Hepatocyte (in vitro differentiated cells): ENCODE results near the gene APOB. TPM values are rescaled to one million over a fixed set of nuclear protein-coding genes. Genes with fewer than 3 reads are reported as not detected.

Source experiments
- DNase-seq: peaks from one replicate; pipeline ENCODE4 v3.0.0-alpha.2; 2016; ENCODE audit warnings: low spot score
- H2AFZ ChIP-seq: fragments of 200-600 bp; sonication (generic); 2 replicates; pipeline ENCODE4 v1.6.0; 2016; ENCODE audit warnings: antibody characterized with exemption, mild to moderate bottlenecking
- H3K27ac ChIP-seq: fragments of 200-600 bp; sonication (generic); 2 replicates; pipeline ENCODE4 v1.5.1; 2016; ENCODE audit warnings: mild to moderate bottlenecking
- H3K27me3 ChIP-seq: fragments of 200-600 bp; sonication (generic); 2 replicates; pipeline ENCODE4 v1.6.1; 2016
- H3K36me3 ChIP-seq: fragments of 200-600 bp; sonication (generic); replicated peaks from 2 replicates; pipeline ENCODE4 v1.5.1; 2016; ENCODE audit warnings: low read depth; ENCODE audit not compliant: insufficient read depth
- H3K4me1 ChIP-seq: fragments of 200-600 bp; sonication (generic); 2 replicates; pipeline ENCODE4 v1.5.1; 2016; ENCODE audit warnings: mild to moderate bottlenecking, moderate library complexity; ENCODE audit not compliant: insufficient read depth
- H3K4me2 ChIP-seq: fragments of 200-600 bp; sonication (generic); 2 replicates; pipeline ENCODE4 v1.6.0; 2016
- H3K4me3 ChIP-seq: fragments of 200-600 bp; sonication (generic); 2 replicates; pipeline ENCODE4 v1.5.1; 2016; ENCODE audit warnings: mild to moderate bottlenecking
- H3K79me2 ChIP-seq: fragments of 200-600 bp; sonication (generic); 2 replicates; pipeline ENCODE4 v1.6.0; 2017; ENCODE audit warnings: mild to moderate bottlenecking
- H3K9me2 ChIP-seq: fragments of 200-600 bp; sonication (generic); replicated peaks from 2 replicates; pipeline ENCODE4 v1.6.0; 2017; ENCODE audit warnings: mild to moderate bottlenecking; ENCODE audit not compliant: insufficient read depth
- H3K9me3 ChIP-seq: fragments of 200-600 bp; sonication (generic); 2 replicates; pipeline ENCODE4 v1.5.1; 2016; ENCODE audit warnings: low read depth, mild to moderate bottlenecking
- H4K20me1 ChIP-seq: fragments of 200-600 bp; sonication (generic); 2 replicates; pipeline ENCODE4 v1.6.0; 2016; ENCODE audit warnings: mild to moderate bottlenecking; ENCODE audit not compliant: insufficient read depth, poor library complexity, severe bottlenecking
- CTCF ChIP-seq: fragments of 200-600 bp; sonication (generic); IDR thresholded peaks from 2 replicates; pipeline ENCODE4 v1.5.1; 2016; ENCODE audit warnings: antibody characterized with exemption, mild to moderate bottlenecking; ENCODE audit not compliant: poor library complexity
- EZH2 ChIP-seq: fragments of 200-600 bp; sonication (generic); IDR thresholded peaks from 2 replicates; pipeline ENCODE4 v1.6.1; 2016; ENCODE audit warnings: antibody characterized with exemption, mild to moderate bottlenecking, borderline replicate concordance
- EZH2phosphoT487 ChIP-seq: fragments of 200-600 bp; sonication (generic); IDR thresholded peaks from one replicate; pipeline ENCODE4 v1.6.1; 2018; ENCODE audit warnings: antibody characterized with exemption, mild to moderate bottlenecking, low read depth, moderate library complexity; ENCODE audit not compliant: unreplicated experiment, severe bottlenecking
- whole genome bisulfite sequencing: methylation state at CpG from one replicate; pipeline ENCODE4 v1.1.6; 2016; ENCODE audit warnings: low lambda C conversion rate; ENCODE audit errors: missing lambda C conversion rate; 5-methylcytosine and 5-hydroxymethylcytosine counted together
- polyA plus RNA-seq: library from polyadenylated mRNA; unstranded; fragments of >200 nt; fragmentation: Nextera tagmentation; extraction: Ambion mirVana; gene quantifications from 2 replicates; pipeline ENCODE4 v1.2.1, GENCODE V29; 2016
- total RNA-seq: library from RNA; depleted of rRNA; stranded (reverse); fragments of >200 nt; gene quantifications from 2 replicates; pipeline ENCODE4 v1.2.3, GENCODE V29; 2014

The APOB gene
- total and polyA plus RNA-seq, 2 experiments from 2014 or later, result 184 to 814 TPM

DNA sequence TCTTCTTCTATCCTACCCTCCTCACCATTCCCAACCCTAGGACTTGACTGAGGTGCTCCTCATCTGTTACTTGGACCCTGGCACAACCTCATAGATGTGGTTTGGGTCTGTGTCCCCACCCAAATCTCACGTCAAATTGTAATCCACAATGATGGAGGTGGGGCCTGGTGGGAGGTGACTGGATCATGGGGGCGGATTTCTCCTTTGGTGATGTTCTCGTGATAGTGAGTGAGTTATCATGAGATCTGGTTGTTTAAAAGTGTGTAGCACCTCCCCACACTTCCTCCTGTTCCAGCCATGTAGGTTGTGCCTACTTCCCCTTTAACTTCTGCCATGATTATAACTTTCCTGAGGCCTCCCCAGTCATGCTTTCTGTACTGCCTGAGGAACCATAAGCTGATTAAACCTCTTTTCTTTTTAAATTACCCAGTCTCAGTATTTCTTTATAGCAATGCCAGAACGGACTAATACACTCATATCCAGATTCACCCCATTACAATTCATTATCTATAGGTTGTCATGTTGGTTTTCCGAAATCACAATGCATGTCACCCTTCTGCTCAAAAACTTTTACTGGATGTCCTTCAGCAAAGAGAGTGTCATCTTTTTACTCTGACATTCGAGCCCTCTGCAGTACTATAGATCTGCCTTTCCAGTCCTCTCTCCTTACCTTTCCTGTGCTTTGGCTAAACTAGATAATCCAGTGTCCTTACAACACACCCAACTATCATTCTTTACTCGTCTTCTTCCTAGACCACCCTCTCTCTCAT, 45.7 kb downstream of the APOB start:
- DNase-seq, result no peak
- Histone ChIP-seq H3K27me3 (no peaks in the 10 kb centered on the region), H3K27ac (no peak overlapping the region), H3K36me3 (no peaks in the 10 kb centered on the region), H4K20me1 (no peaks in the 10 kb centered on the region), H3K9me3 (no peaks in the 10 kb centered on the region), H3K4me2 (no peak overlapping the region), H3K4me1 (no peaks in the 10 kb centered on the region), H3K4me3 (no peak overlapping the region), H2AFZ (no peak overlapping the region), H3K79me2 (no peaks in the 10 kb centered on the region), H3K9me2 (no peaks in the 10 kb centered on the region)
- TF ChIP-seq CTCF (no peak), EZH2 (no peak), EZH2phosphoT487 (no peak)
- WGBS, result 74% methylated on average over 7 of the region's 7 CpGs

- Histone ChIP-seq H4K20me1 (no peaks in the 10 kb centered on the region), H3K9me3 (no peaks in the 10 kb centered on the region), H3K4me3 (no peak overlapping the region), H3K27me3 (no peaks in the 10 kb centered on the region), H2AFZ (no peak overlapping the region), H3K4me2 (no peak overlapping the region), H3K36me3 (no peaks in the 10 kb centered on the region), H3K9me2 (no peaks in the 10 kb centered on the region), H3K4me1 (peaks cover 7% of the 10 kb centered on the region), H3K79me2 (no peaks in the 10 kb centered on the region), H3K27ac (no peak overlapping the region)
- DNase-seq, result no peak
- WGBS, result 90% methylated on average over 5 of the region's 5 CpGs
- TF ChIP-seq EZH2phosphoT487 (no peak), EZH2 (no peak), CTCF (no peak)
Observed at GRCh38 chr2:20994130-20994529, 49.7 kb downstream of the APOB start.

DNA sequence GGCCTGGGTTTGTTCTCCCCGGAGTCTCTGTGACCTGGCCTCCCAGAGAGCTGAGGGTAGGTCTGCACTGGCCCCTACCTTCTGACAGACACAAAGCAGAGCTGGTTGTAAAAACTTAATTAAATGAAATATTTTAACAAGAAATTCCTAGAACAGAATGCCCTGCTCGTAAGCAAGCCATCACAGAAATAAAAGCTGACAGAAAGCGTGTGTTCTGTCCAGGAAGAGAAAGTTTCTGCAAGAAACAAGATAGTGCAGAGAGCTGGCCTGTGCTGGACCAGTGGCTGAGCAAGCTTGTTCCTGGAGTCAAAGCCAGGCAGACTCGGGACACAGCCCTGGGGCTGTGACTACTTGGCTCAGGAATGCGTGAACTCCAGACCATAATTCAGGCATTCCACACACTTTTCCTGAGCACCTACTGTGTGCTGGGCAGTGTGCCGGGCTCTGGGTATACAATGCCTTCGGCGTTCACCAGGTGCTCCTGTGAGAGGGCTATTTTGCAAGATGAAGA, 51.6 kb downstream of the APOB start:
- no peaks in the 10 kb centered on the region for H3K79me2 ChIP-seq
- H3K27ac ChIP-seq, result peak overlapping the region; percentile 1
- no peaks in the 10 kb centered on the region for H4K20me1 ChIP-seq
- H2AFZ ChIP-seq, result no peak overlapping the region
- 44% methylated on average over 8 of the region's 8 CpGs for WGBS
- H3K4me2 ChIP-seq, result no peak overlapping the region
- no peaks in the 10 kb centered on the region for H3K27me3 ChIP-seq
- peak; percentile 50 for DNase-seq
- H3K36me3 ChIP-seq, result no peaks in the 10 kb centered on the region
- H3K4me3 ChIP-seq, result no peak overlapping the region
- TF ChIP-seq EZH2phosphoT487, result no peak
- TF ChIP-seq CTCF, result no peak
- no peak for TF ChIP-seq EZH2
- H3K9me3 ChIP-seq, result no peaks in the 10 kb centered on the region
- H3K4me1 ChIP-seq, result peaks cover 7% of the 10 kb centered on the region
- no peaks in the 10 kb centered on the region for H3K9me2 ChIP-seq
